SK-N-SH treated with all-trans-retinoic acid at 6 μM for 48 hours (cell line): ENCODE results near the gene KCNK17.

Experiments
- ATAC-seq: fragments of 200-7000 bp; cut with Tn5 transposase; 3 replicates; pipeline ENCODE4 v1.9.1; 2020; ENCODE audit warnings: mild to moderate bottlenecking, moderate library complexity
- ARNTL ChIP-seq: fragments of 450-650 bp; formaldehyde crosslinking; IDR thresholded peaks from 2 replicates; pipeline ENCODE4 v1.5.0; 2020; ENCODE audit warnings: low read depth, mild to moderate bottlenecking, moderate library complexity, borderline replicate concordance
- BACH2 ChIP-seq: fragments of 250-450 bp; sonication (Bioruptor Pico); IDR thresholded peaks from 2 replicates; pipeline ENCODE4 v1.9.0; 2021; ENCODE audit warnings: mild to moderate bottlenecking, borderline replicate concordance
- CSDC2 ChIP-seq: fragments of 250-450 bp; sonication (Bioruptor Pico); IDR thresholded peaks from 2 replicates; pipeline ENCODE4 v1.5.0; 2020; ENCODE audit warnings: mild to moderate bottlenecking, moderate library complexity
- ESRRG ChIP-seq: fragments of 250-450 bp; sonication (Bioruptor Pico); IDR thresholded peaks from 2 replicates; pipeline ENCODE4 v1.6.1; 2021; ENCODE audit warnings: mild to moderate bottlenecking
- GLIS3 ChIP-seq: fragments of 250-450 bp; sonication (Bioruptor Pico); IDR thresholded peaks from 2 replicates; pipeline ENCODE4 v1.5.0; 2020; ENCODE audit warnings: mild to moderate bottlenecking, moderate library complexity
- ISL1 ChIP-seq: fragments of 250-450 bp; sonication (Bioruptor Pico); IDR thresholded peaks from 2 replicates; pipeline ENCODE4 v2.1.2; 2022; ENCODE audit warnings: mild to moderate bottlenecking, moderate library complexity
- OSR1 ChIP-seq: fragments of 250-450 bp; sonication (Bioruptor Pico); IDR thresholded peaks from 2 replicates; pipeline ENCODE4 v1.8.0; 2022; ENCODE audit warnings: moderate library complexity, mild to moderate bottlenecking, inconsistent platforms
- PATZ1 ChIP-seq: fragments of 250-450 bp; sonication (Bioruptor Pico); IDR thresholded peaks from 2 replicates; pipeline ENCODE4 v1.8.0; 2020; ENCODE audit warnings: mild to moderate bottlenecking, moderate library complexity, borderline replicate concordance
- PPARA ChIP-seq: fragments of 250-450 bp; sonication (Bioruptor Pico); IDR thresholded peaks from 2 replicates; pipeline ENCODE4 v1.5.0; 2020; ENCODE audit warnings: mild to moderate bottlenecking, borderline replicate concordance
- RARB ChIP-seq: fragments of 250-450 bp; sonication (Bioruptor Pico); IDR thresholded peaks from 2 replicates; pipeline ENCODE4 v1.8.0; 2021; ENCODE audit warnings: mild to moderate bottlenecking, moderate library complexity
- SNAI2 ChIP-seq: fragments of 250-450 bp; sonication (Bioruptor Pico); IDR thresholded peaks from 2 replicates; pipeline ENCODE4 v1.5.0; 2020; ENCODE audit warnings: mild to moderate bottlenecking, moderate library complexity
- TOX ChIP-seq: fragments of 250-450 bp; sonication (Bioruptor Pico); IDR thresholded peaks from 2 replicates; pipeline ENCODE4 v1.8.0; 2021; ENCODE audit warnings: mild to moderate bottlenecking, moderate library complexity, borderline replicate concordance
- TSHZ2 ChIP-seq: fragments of 250-450 bp; sonication (Bioruptor Pico); IDR thresholded peaks from 2 replicates; pipeline ENCODE4 v1.5.0; 2020; ENCODE audit warnings: mild to moderate bottlenecking, moderate library complexity
- ZFP3 ChIP-seq: fragments of 250-450 bp; sonication (Bioruptor Pico); IDR thresholded peaks from 2 replicates; pipeline ENCODE4 v1.5.0; 2020; ENCODE audit warnings: mild to moderate bottlenecking, moderate library complexity
- ZNF565 ChIP-seq: fragments of 450-650 bp; formaldehyde crosslinking; conservative IDR thresholded peaks from 2 replicates; pipeline ENCODE4 v1.5.0; 2020; ENCODE audit warnings: low read depth, mild to moderate bottlenecking, moderate library complexity
- ZNF70 ChIP-seq: fragments of 450-650 bp; formaldehyde crosslinking; IDR thresholded peaks from 2 replicates; pipeline ENCODE4 v1.5.0; 2020; ENCODE audit warnings: mild to moderate bottlenecking, moderate library complexity
- ZNF8 ChIP-seq: fragments of 450-650 bp; formaldehyde crosslinking; IDR thresholded peaks from 2 replicates; pipeline ENCODE4 v1.5.0; 2020; ENCODE audit warnings: mild to moderate bottlenecking, moderate library complexity
- TF ChIP-seq, protein P1 (sequence below): fragments of 250-450 bp; sonication (Bioruptor Pico); IDR thresholded peaks from 2 replicates; pipeline ENCODE4 v1.5.1; 2020; ENCODE audit warnings: low read depth, mild to moderate bottlenecking, moderate library complexity

KCNK17 gene

DNA sequence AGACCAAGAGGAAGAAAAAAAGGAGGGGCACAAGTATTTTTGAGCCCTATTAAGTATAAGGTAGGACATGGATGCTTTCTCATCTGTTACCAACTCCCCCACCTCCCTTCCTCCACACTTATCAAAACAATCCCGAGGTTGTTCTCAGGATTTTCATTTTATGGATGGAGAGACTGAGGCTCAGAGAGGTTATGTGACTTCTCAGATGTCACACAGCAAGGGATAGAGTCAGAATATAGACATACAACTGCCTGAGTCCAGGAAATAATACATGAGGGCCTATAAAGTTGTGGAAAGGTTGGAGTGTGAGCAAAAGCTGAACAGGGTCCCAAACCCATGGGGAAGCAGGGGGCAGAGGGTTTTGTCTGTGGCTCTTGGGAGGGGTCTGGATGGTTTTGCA, 19.3 kb downstream of the KCNK17 start (continued):
- TF ChIP-seq OSR1 (no peak), PPARA (CRISPR knock-in tag) (no peak), GLIS3 (CRISPR knock-in tag) (no peak), ZFP3 (CRISPR knock-in tag) (no peak), ZNF565 (CRISPR knock-in tag) (no peak)

DNA sequence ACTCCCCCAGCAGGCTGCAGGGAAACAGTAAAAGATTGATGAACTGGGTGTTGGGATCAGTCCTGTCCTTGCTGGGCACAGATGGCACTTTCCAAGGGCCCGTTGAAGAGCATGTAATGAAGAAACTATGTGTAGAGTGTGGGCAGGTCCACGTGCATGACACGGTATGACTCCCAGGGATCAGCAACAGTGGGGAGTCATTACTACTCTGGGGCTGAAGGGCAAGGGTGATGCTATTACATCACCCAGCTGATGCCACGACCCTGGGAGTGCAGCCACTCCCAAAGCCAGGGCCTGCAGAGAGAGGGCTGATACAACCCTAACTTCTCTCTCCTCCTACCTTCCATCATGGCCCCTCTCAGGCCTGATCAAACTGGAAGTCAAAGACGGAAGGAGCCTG, 20.1 kb downstream of the KCNK17 start:
- TF ChIP-seq, protein P1, sequence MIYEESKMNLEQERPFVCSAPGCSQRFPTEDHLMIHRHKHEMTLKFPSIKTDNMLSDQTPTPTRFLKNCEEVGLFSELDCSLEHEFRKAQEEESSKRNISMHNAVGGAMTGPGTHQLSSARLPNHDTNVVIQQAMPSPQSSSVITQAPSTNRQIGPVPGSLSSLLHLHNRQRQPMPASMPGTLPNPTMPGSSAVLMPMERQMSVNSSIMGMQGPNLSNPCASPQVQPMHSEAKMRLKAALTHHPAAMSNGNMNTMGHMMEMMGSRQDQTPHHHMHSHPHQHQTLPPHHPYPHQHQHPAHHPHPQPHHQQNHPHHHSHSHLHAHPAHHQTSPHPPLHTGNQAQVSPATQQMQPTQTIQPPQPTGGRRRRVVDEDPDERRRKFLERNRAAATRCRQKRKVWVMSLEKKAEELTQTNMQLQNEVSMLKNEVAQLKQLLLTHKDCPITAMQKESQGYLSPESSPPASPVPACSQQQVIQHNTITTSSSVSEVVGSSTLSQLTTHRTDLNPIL (CRISPR knock-in tag): no peak
- TF ChIP-seq SNAI2 (no peak), ZFP3 (CRISPR knock-in tag) (no peak), ZNF70 (CRISPR knock-in tag) (no peak), OSR1 (no peak), ESRRG (no peak), ZNF8 (CRISPR knock-in tag) (no peak), ZNF565 (CRISPR knock-in tag) (no peak), TSHZ2 (CRISPR knock-in tag) (no peak), ARNTL (CRISPR knock-in tag) (no peak), PPARA (CRISPR knock-in tag) (no peak), PATZ1 (no peak), TOX (CRISPR knock-in tag) (no peak), ISL1 (CRISPR knock-in tag) (no peak), BACH2 (CRISPR knock-in tag) (no peak)
- no peak for ATAC-seq

DNA sequence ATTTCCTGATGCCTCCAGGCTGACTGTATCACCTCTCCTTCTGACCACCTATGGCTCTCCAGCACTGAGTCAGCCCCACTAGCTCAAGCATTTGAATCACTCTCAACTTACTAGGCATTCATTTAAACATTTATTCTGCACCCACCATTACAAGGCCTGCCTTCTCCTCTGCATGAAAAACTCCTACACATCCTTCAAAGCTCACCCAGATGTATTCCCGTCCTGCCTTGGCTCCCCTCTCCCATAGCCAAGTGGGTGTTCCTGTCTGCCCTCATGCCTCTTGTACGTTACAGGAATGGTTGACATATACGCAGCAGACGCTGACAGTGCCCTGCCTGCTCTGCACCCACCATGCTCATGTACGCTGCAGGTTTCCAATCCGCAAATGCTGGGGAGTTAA, 21.6 kb downstream of the KCNK17 start:
- no peak for ATAC-seq
- TF ChIP-seq, protein P1 (CRISPR knock-in tag): no peak
- TF ChIP-seq ESRRG: no peak
- TF ChIP-seq TOX (CRISPR knock-in tag): no peak
- TF ChIP-seq TSHZ2 (CRISPR knock-in tag): no peak
- TF ChIP-seq PATZ1: no peak
- TF ChIP-seq RARB (CRISPR knock-in tag): no peak
- no peak for TF ChIP-seq PPARA (CRISPR knock-in tag)
- no peak for TF ChIP-seq BACH2 (CRISPR knock-in tag)
- no peak for TF ChIP-seq CSDC2
